Stimulated activated naive CD8-positive, alpha-beta T cell treated with anti-CD3 and anti-CD28 coated beads, Interleukin-15, Interleukin-2, amounts not matched to agents 100 U/mL and 50 U/mL, for 24 hours (primary cell): ENCODE measurements around the gene B4GALT4.

Source experiments
- ATAC-seq: fragments of 150-1000 bp; cut with Tn5 transposase; one replicate; pipeline ENCODE4 v1.10.0; 2021
- DNase-seq: peaks from one replicate; pipeline ENCODE4 v3.0.0; 2021

The B4GALT4 gene

DNA sequence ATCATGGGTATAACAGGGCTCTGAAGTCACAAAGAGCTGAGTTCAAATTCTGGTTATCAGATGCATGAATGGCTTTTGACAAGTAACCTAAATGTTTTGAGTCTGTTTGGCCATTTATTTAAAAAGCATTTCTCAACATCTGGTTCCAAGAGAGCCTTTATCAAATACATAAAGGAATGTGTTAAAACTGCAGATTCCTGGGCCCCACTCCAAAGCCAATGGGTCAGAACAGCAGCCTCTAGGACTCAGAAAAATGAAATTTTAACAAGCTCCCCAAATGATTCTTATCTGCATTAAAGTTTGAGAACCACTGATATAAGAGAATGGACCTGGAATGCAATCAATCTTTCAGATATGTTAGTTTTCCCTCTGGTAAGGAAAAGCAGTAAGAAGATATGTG is 3.4 kb downstream of the B4GALT4 start:
- ATAC-seq: no peak
- DNase-seq: no peak

DNA sequence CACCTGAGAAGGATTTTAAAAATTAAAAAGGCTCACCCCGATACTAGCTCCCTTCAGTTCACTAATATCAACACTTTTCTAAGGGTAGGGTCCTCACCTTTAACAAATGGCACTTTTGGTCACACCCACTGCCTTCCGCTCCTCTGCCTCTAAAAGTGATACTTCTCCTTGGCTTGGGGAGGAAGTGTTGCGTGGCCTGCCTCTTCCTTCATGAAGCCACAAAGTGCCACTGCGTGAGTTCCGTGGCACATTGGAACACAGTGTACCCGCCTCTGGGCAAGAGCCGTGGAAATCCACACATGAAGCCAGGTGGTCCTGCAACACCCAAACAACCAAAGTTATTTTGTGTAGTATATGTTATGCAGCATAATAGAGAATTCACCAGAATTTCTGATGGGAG is 3.9 kb downstream of the B4GALT4 start:
- no peak for ATAC-seq
- DNase-seq: peak; percentile 25

DNA sequence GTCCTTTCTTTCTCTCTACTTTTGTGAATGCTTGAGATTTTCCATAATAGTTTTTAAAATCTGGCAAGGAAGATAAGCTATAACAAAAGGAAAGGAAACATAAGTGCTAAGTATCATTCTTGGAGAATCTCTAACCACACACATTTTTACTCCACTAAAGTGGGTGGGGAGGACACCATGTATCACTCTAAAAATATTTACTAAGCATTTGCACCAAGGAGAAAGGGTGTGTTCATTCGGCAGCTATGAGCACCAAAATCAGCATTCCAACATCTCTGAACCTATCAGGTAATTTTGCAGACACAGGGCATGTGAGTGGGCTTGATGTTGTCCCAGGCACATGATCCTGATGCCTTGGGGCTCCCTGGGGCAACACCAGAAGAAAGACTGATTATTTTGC is 5.5 kb downstream of the B4GALT4 start:
- no peak for DNase-seq

DNA sequence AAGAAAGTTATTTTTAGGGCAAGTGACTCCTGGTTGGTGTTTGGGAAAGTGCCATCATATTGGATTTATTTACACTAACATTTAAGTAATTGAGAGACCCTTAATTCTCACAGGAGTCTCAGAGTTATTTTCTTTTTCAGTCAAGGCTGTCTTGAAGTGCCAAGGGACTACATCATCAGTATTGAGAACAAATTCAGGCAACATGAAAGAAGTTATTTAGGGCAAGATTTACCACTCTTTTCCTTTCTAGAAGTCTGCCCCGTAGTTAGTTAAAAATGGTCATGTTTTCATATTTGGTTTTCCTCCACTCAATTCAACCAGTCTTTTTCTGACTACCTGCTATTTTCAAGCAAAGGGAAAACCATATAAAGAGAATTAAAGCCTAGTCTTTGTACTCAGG is 6.1 kb downstream of the B4GALT4 start:
- no peak for ATAC-seq
- no peak for DNase-seq

More for the DNA sequence above, 5.5 kb downstream of the B4GALT4 start:
- no peak for ATAC-seq

DNA sequence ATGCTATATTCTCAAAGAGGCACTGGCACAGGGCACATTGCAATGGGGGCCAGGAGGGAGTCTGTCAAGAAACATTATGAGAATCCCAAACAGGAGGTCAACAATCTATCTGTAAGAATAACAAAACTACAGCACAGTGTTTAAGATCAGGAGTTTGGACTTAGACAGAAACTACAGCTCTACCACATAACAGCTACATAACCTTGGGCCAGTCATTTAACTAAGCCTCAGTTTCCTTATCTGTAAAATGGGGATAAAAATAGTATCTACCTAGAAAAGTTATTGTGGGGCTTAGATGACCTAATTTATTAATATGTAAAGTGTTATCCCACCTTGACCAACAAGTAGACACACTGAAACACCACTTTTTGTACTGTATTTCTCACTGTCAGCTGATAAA is 9.9 kb downstream of the B4GALT4 start:
- ATAC-seq: no peak
- no peak for DNase-seq

DNA sequence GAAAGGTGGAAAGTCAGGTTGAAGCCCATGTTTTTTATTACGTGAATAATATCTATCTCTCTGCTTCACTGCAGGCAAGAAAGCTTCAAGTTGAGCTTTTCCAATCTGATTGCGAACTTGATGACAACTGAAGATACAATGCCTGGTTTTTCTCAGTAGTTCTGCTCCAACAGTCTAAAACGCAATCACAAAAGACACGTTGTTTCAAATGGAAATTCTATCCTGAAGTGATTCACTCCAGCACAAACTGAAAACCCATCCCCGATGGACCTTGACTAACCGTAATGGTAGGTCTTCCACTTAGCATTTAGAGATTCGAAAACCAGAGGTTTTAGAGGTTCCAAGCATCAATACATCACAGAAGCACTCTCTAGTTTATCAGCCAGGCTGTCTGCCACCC is 10.6 kb downstream of the B4GALT4 start:
- DNase-seq (no peak), ATAC-seq (no peak)

DNA sequence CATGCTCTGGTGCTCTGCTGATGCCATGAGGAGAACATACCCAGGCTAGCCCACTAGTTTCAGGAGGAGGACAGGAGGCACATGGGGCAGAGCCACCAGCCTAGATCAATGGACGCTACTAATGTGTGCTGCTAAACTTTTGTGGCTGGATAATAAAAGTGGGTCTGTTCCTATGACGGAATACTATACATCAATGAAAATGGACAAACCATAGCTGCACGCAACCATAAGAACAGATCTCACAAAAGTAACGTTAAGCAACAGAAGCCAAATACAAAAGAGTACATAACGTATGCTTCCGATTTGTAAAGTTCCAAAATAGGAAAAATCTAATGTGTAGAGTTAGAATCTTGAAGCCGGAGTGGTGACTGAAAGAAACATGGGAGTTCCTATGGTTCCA is 11.5 kb downstream of the B4GALT4 start:
- no peak for DNase-seq
- ATAC-seq: no peak

DNA sequence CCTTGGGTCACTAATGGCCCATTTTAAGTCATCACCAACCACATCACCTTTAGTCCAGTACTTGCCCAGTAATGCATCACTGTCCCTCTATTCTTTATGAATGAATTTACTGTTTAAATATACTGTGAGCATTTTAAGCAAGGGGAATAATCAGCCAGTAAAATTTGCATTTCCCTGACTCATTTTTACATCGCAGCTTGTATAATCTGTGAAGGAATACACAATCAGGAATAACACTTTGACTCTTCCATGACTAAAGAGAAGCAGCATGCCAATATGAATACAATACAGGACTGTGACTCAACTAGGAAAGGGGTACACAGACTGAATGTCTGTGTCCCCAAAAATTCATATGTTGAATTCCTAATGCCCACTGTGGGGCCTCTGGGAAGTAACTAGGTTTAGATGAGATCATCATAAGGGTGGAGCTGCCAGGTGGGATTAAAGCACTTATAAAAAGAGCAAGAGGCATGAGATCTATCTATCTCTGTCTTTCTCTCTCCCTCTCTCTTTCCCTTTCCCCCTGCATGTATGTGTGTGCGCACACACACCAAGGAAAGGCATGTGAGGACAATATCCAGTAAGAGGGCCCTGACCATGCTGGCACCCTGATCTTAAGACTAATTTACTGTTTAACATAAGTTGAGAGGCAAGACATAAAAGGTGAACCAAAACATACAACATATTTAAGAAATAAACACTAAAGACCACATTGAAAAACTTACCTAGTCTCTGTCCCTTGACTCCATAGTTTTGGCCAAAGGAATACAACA is 12.1 kb downstream of the B4GALT4 start:
- ATAC-seq: no peak
- no peak for DNase-seq

DNA sequence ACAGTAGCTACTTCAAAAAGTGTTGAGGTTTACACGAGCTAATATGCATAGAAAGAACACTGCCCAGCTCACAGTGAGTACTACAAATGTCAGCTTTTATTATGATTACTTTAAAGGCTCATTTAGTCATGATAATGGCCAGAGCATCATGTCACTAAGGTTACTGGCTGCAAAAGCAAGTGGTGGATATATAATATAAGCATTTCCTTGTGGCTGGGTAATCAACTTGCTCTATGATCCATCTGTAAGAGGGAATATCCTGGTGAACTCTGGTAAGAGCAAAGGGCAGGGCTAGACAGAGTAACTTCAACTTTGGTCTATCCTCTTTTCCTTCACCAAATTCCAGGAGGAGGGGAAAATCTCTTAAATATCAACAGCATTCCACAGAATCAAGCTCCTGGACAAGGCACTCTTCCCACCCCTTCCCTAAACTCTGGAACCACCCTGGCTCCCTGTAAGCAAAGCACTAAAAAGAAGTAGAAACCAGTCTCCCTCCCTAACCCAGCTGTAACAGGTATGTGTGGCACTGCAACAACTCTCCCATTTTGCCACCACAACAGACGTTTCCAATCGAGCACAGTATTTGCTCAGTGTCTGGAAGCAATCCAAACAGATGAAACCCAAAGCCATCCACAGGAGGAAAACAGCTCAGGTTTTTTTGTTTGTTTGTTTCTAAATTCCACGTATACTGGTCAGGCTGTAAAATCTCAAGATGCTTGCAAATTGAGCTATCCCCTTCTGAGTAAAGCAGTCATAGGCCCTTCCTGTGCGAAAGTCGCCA is 13.4 kb downstream of the B4GALT4 start:
- ATAC-seq (no peak), DNase-seq (no peak)

DNA sequence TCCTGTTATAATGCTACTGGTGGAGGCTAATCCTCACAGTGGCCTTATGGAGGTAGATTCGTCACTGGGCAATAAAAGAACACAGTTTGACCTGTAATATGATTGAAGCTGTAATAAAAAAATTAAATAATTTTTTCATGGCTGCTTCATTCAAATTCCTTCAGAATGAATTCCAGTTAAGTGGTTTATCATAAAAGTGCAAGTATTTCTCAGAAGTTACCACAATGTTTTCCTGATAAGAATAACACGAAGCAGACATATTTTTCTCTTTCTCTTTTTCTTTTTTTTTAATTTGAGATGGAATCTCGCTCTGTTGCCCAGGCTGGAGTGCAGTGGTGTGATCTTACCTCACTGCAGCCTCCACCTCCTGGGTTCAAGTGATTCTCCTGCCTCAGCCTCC is 15.6 kb downstream of the B4GALT4 start:
- ATAC-seq (no peak), DNase-seq (no peak)

DNA sequence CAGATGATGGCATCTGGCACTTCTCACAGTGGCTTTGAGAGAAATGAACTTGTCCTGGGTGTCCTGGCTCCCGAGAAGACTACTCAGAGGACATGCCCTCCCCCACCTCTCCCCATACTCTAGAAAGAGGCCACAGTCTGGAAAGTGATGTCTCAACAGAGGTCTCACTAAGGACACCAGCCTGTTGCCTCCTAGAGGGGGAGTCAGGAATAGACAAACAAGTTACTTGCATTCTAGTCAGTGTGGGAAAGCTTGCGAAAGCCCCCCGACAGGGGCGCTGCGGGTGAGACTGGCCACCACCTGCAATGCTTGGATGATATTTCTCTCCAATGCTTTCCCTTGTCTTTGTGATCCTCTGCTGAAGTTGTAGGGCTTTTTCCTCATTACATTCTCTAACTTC is 17.2 kb downstream of the B4GALT4 start:
- ATAC-seq (no peak), DNase-seq (no peak)

DNA sequence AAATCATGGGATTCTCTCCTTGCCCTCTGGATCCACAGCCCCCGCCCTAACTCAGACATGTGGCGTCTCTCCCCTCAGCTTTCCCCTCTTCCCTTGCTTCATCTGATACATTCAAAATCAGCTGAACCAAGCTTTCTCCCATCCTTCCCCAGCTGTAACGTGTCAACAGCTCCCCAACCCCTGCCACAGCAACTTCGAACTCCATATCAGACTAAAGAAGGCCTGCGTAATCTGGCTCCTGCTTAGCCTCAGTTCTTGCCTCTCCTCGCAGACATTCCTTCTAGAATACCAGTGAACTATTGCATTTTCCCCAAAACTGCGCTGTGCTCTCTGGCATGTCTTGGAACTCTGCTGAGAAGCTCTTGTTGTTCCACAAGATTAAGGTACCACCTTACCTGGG is 18.3 kb downstream of the B4GALT4 start:
- ATAC-seq: no peak
- DNase-seq: no peak

DNA sequence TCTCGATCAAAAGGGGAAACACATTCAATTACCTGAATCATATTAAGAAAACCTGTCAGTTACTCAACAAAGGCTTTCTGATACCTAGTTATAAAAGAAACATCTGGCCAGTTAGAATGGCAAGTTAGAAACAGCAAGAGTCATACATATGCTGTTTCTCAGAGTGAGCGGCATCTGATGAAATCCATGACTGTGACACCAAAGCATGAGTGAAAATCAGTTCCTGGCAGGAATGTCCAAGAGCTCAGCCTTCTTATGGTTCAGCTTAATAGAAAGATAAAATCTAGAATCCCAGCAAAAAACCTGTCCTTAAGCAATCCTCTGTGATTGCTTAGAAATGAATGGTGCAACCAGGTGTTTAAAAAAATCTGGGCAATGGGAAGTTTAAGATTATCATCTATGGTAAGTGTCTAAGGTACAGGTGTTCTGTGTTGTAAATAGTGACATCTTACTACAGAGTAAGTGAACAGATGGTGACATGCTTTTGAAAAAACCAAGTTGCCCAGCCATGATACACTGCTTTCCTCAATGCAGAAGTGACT is 18.8 kb downstream of the B4GALT4 start:
- ATAC-seq: no peak
- DNase-seq: no peak

DNA sequence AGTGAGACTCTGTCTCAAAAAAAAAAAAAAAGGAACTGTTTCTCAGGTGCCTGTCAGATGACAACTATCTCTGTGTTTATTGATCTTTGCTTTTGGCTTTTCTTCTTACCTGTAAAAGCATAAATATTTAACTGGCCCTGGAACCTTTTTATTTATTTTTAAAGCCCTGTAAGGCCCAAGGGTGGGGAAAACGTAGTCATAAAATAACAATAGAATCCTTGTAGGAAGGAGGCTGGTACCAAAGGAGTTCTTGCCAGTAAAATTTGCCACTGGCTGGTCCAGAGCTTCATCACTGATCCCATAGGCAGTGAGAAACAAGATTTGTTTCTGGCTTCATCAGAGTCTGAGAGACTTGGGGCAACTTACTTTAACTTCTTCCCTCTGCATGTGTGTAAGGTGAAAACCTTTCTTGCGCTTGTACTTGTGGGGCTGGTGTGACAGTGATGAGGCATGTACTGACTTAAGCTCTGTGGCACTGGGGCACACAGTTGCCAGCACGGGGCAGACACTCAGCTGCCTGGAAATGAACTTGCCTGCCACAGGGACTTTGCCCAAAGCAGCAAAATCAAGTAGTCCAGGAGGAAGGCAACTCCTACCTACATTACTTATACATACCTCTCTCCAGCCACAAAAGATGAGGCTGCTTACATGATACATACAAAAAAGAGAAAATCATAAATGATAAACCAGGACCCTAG is 19.6 kb downstream of the B4GALT4 start:
- ATAC-seq (no peak), DNase-seq (no peak)

DNA sequence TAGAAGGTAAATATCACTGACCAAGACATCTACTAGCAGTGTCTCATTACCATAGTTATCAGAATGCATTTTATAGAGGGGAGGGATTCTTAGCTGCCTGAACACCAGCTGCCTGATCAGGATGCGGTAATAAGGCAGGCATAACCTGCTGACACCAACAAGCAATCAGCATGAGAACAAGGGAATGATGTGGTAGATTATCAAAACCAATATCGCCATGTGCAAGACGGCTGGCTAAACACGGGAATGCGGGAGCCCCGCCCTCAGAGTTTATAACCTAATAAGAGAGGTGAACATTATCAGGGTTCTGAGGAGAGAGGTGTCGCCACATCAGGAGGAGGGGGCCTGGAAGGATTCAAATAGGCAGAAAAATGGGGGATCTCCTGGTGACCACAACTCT is 20.5 kb downstream of the B4GALT4 start:
- DNase-seq (no peak), ATAC-seq (no peak)

DNA sequence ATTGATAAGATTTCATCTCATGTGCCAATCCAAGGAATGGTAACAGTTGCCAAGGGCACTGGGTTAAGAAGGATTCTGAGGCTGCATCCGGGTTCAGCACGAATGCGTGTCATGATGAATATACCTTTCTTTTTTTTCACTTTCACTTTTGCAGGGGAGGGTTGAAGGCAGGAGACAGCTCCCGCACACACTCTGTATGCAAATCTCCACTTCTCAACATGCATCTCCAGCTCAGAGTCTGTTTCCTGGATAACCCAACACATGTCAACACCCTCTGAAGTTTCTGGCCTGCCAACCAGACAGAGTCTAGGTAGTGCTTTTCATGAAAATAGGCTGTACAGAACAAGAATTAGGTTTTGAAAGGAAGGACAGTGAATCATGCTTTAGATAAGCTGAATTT is 21.6 kb downstream of the B4GALT4 start:
- ATAC-seq: peak; percentile 65
- no peak for DNase-seq

DNA sequence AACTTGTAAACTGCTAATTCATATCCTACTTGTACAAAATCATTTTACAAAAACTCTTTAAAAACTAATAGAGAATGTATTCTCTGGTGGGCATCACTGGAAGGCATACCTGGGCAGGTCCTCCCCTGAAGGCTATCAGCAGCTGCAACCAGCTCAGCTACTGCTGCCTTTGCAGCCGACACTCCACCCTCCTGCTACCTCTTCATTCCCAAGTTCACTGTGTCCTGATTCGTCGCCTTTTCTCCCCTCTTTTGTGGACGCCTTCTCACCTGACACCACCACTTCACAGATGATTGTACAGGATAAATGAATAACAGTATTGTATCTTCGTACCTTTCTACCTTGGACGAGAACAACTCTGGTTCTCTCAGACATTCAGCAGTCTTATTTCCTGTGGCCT is 28.9 kb downstream of the B4GALT4 start:
- ATAC-seq (no peak), DNase-seq (no peak)

DNA sequence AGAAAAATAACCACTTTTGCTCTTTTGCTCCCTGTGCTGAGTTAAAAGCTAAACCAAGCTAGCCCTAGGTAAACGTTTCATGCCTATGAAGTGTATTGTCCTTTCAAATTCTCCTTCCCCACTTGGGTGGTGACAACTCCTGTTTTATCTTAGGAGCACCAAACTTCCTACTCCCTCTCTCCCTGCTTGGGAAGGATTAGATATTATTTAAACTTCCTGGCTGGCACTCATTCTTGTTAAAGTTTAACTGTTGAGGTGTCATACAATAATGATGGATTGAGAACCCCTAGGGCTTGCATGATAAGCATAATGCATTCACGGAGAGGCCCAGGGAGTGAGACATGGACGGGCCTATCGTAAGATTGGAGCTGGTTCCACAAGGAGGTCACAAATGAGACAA is 29.5 kb downstream of the B4GALT4 start:
- no peak for ATAC-seq

DNA sequence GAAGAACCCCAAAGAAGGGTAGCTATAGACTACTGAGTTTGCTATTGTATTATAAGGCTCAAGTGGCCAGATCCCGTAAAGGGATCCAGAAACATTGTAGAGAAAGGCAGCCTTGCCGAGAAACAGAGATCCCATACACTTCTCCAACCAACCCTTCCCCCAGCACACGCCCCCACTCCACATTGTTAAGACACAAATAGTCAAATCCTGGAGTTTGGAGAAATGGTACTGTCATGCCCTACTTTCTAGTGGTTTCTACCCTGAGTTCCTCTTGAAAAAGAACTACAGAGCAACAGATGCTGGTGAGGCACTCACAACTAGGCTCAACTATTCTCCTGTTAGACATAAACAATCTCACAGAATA is 33.2 kb downstream of the B4GALT4 start:
- ATAC-seq: no peak
- DNase-seq: no peak

More for the DNA sequence above, 29.5 kb downstream of the B4GALT4 start:
- DNase-seq: no peak

DNA sequence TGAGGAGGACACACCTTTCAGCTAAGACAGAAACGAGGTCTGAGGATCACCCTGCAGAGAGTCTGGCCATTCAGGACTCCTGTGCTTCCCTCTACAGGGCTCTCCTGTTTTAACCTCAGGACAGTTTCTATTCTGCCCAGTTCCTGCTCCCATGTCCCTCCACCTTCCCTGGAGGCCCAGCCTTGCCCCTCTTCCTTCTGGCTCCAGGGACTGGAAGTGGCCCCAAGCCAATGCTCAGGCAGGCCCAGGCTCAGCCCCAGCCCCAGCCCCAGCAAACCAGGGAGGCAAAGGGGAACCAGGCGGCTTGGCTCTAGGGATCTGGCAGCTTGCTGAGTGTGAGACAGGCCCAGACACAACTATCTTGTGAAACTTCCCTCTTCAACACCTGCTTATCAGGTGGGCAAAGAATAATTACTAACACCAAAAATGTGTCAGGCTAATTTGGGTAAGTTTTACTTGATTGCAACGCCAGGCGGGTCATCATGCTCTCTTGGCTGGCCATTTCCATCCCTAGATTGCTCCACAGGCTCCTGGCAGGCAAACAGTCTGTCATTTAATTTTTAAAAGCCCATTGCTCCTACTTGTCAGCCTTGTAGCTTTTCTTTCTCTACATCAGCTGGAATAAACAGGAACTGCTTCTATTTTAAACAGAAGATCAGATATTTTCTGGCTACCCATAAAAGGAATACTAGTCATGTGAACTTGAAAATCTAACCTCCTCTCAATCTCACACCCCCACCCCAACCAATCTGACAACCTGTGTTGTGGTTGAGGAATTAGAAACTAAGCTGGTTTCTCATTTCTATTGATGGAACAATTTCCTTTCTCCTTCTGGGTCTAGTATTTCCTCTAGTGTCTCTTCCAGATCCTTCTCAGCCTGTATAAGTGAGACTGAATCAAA is 33.8 kb downstream of the B4GALT4 start:
- ATAC-seq: no peak

DNA sequence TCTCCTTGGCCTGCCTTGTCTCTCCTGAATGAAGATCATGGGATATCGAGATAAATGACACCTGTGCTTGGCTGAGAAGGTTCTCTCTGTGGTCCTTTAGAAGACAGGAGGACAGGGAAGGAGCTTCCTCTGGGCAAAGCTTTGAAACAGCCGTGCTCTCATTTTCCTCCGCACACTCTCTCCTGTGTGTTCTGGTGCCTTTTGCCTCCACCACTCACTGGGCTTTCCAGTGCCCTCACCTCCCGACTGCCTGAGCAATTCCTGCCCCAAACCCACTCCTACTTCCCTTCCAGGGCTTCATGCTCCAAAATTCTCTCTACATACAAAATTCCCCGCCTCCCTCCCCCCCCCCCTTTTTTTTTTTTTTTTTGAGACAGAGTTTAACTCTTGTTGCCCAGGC is 35.0 kb downstream of the B4GALT4 start:
- DNase-seq (no peak), ATAC-seq (no peak)

More for the DNA sequence above, 33.8 kb downstream of the B4GALT4 start:
- DNase-seq: no peak

DNA sequence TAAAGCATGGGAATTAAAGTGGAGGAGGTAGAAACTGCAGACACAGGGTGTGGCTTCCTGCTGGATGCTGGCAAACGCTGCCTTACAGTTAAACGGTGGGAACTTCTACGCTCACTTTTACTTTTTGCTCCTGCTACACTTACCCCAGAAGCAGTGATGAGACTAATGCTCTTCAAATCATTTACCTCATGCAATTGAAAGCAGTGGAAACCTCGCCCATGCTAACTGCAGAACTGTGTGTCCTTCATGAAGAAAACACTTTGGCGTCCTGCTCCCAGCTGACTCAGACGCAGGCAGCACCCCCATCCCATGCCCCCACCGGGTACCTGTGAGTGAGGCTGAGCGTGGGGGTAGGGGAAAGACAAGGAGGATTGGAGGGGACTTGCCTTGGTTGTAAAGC is 35.5 kb downstream of the B4GALT4 start:
- ATAC-seq (no peak), DNase-seq (no peak)
